HG03025 (cell line): ENCODE data around the gene PAK1IP1.
"Not testable (repeated sequence)": the region's sequence is repeated elsewhere in the genome, so short reads cannot be mapped to it uniquely, and the experiment has no call there.

ENCODE experiments used
- ATAC-seq: cut with Tn5 transposase; IDR thresholded peaks from one replicate; pipeline ENCODE4 v1.9.1; 2021; ENCODE audit warnings: mild to moderate bottlenecking, moderate library complexity; ENCODE audit not compliant: unreplicated experiment, low FRiP score

The PAK1IP1 gene

DNA sequence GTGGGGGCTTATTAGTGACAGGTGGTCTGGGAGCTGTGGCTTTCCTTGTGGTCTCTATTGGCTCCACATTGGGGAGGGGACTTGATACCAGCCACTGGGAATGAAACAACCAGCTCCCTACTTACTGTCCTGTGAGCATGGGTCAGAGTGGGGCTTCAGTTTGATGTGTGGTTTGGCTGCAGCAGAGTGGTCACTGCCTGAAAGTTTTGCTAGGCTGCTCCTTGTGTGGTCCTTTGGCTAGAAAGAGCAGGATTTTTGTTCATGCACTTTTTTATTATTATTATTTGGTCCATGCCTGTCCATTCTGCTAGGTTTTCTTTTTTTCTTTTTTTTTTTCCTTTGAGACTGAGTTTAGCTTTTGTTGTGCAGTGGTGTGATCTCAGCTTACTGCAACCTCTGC, 45.3 kb downstream of the PAK1IP1 start:
- ATAC-seq: no peak

- not testable (repeated sequence) for ATAC-seq
Measured at GRCh38 chr6:10741643-10742042, 46.9 kb downstream of the PAK1IP1 start.

- ATAC-seq: no peak
Measured at GRCh38 chr6:10742251-10742650, 47.5 kb downstream of the PAK1IP1 start.

GRCh38 chr6:10743515-10743914, 48.7 kb downstream of the PAK1IP1 start:
- no peak for ATAC-seq

DNA sequence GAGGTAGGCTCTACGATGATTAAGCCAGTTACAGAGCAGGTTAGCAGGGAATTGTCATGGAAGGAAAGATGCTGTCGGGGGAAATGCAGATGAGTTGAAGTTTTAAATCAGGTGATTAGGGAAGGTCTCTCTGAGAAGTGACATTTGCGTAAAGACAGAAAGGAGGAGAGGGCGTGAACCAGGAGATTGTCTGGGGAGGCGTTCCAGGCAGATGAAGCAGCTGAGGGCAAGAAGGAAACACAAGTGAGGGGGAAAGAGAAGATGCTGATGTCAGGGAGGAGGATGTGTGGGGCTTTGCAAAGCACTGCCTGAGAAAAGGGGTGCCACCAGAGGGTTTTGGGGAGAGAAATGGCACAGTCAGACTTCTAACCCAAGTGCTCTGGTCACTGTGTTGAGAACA, 50.3 kb downstream of the PAK1IP1 start:
- ATAC-seq: no peak

- peak; percentile 0 for ATAC-seq
Measured at GRCh38 chr6:10746915-10747250, 52.1 kb downstream of the PAK1IP1 start.

DNA sequence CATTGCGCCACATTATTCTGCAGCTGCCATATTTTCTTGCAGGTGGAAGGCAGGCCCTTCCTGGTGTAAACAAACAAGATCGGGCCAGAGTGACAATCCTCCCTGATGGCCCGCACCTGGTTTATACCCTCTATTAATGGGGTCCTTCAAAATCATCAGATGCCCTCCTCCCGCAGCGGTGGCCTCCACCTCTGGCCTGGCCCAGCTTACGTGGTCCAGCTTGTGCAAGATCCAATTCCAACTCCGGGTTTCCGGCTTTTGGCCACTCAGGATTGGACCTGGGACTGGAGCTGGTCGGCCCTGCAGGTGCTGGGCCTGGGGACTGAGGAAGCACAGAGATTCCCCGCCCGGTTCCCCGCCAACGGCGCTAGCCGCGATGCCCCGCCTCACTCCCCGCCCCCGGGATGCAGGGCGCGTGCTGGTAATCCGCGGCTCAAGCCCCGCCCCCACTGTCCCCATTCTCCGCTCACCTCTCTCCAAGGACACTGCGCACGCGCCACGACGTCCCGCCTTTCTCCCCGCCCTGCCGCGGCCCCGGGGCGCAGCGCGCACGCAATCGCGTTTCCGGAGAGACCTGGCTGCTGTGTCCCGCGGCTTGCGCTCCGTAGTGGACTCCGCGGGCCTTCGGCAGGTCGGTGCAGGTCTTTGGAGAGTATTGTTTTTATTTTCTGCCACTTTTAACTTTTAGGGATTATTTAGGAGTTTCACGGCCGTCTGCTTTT, 52.6 kb downstream of the PAK1IP1 start, which contains the start of gene TMEM14B:
Gene TMEM14B, plus strand, starts transcription at position 555 of the 722 bp plus-strand sequence. CDS start 1,441 bp downstream, outside the sequence.
- ATAC-seq: peak; percentile 97

DNA sequence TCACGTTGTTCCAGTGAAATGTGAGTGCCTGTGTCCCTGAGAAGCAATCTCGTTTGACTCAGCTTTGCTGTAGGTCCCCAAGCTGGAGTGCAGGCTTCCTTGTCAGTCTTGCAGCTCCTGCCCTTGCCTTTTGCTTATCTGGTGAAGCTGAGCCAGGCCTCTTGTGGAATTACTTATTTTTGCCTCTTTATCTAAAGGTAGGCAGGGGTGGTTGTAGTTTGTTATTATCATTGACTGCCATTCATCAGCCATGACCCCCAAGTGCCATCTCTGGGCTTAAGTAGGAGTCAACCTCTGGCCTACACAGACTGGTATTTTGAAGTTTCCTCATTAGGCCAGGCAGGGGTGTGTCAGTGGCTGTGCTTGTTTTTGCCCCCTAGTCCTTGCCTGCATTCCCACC, 55.0 kb downstream of the PAK1IP1 start:
- no peak for ATAC-seq

- ATAC-seq: not testable (repeated sequence)
Measured at GRCh38 chr6:10750568-10750967, 55.8 kb downstream of the PAK1IP1 start.

- ATAC-seq: not testable (repeated sequence)
Measured at GRCh38 chr6:10751757-10752156, 57.0 kb downstream of the PAK1IP1 start.

- ATAC-seq: no peak
Measured at GRCh38 chr6:10756085-10756484, 61.3 kb downstream of the PAK1IP1 start.
